Measurements from ENCODE around the gene AKR1D1. TPM values are rescaled to one million over a fixed set of nuclear protein-coding genes. Genes with fewer than 3 reads are reported as not detected.
"Not testable (repeated sequence)": the region's sequence is repeated elsewhere in the genome, so short reads cannot be mapped to it uniquely, and the experiment has no call there.

The AKR1D1 gene
- total RNA-seq, 1 donor from 2014 or later = not detected

DNA sequence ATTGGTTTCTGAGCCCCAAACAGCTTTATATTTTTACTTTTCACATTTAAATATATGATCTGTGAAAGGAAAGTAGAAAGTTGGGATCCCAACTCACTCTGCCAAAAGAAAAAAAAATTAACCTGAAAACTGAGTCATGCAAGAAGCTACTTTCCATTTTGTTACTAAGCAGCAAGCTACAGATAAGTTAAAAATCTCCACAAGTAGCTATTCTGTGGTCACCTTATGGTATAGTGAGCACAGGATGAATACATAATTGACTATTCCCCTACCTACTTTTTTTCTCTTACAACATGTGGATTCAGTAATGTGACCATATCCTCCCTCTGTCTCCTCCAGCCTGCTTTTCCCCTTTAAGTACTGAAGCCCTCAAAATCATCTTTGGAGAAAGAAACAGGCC lies 44.1 kb upstream of the AKR1D1 start:
- TF ChIP-seq, protein P1, sequence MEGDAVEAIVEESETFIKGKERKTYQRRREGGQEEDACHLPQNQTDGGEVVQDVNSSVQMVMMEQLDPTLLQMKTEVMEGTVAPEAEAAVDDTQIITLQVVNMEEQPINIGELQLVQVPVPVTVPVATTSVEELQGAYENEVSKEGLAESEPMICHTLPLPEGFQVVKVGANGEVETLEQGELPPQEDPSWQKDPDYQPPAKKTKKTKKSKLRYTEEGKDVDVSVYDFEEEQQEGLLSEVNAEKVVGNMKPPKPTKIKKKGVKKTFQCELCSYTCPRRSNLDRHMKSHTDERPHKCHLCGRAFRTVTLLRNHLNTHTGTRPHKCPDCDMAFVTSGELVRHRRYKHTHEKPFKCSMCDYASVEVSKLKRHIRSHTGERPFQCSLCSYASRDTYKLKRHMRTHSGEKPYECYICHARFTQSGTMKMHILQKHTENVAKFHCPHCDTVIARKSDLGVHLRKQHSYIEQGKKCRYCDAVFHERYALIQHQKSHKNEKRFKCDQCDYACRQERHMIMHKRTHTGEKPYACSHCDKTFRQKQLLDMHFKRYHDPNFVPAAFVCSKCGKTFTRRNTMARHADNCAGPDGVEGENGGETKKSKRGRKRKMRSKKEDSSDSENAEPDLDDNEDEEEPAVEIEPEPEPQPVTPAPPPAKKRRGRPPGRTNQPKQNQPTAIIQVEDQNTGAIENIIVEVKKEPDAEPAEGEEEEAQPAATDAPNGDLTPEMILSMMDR (IDR thresholded peaks at IDR 0.05; ENCODE audit: borderline replicate concordance) = no peak
- no peaks in the 10 kb centered on the region for H3K36me3 ChIP-seq
- DNase-seq = no peak
- peaks cover 9% of the 10 kb centered on the region for H3K9me3 ChIP-seq (replicated peaks)
- no peak overlapping the region for H3K27ac ChIP-seq (replicated peaks)
- H3K4me3 ChIP-seq = no peak overlapping the region
- H3K27me3 ChIP-seq (ENCODE audit: low read depth) = peaks cover 1% of the 10 kb centered on the region
- no peaks in the 10 kb centered on the region for H3K4me1 ChIP-seq
- intact Hi-C loops (cut with micrococcal nuclease) = no loop called here

DNA sequence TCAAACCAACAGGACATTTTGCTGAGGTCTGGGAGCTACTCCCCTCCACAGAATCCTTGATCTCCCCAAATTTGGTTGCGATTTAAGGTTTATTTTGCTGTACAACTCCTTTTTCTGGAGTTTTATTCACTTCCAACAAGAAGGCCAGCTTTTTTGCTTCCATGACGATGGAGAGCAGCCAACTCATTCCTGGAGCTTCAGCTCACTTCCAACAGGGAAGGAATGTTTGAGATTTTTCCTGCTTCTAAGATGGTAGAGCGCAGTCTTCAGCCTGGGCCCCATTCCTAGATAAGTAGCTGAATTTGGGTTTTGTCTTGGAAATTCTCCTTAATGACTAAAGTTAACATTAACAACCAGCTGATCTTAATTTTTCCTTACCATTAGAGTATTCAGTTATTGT lies 43.5 kb upstream of the AKR1D1 start:
- DNase-seq = no peak
- TF ChIP-seq, protein P1 (IDR thresholded peaks at IDR 0.05; ENCODE audit: borderline replicate concordance) = no peak
- Histone ChIP-seq H3K4me3 (no peak overlapping the region), H3K27me3 (ENCODE audit: low read depth) (peaks cover 1% of the 10 kb centered on the region), H3K36me3 (no peaks in the 10 kb centered on the region), H3K4me1 (no peaks in the 10 kb centered on the region), H3K27ac (replicated peaks) (no peak overlapping the region), H3K9me3 (replicated peaks) (peaks cover 9% of the 10 kb centered on the region)
- intact Hi-C loops (cut with micrococcal nuclease) = no loop called here

DNA sequence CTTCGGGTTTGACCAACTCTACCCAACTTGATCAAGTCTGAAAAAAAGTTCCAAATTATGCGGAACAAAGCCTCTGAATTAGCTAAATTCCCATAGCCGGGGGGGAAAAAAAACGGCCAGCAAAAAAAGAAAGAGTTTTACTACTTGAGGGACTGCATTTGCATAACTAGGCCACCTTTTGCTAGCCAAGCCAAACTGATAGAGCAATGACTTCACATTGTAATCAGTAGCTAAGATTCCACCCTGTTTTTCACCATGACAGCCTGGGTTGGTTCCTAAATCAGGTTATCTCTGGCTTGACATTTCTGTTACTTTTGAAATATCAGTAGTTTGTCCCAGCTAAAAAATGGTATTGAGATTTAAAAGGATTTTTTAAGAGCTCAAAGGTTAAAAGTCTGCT lies 43.0 kb upstream of the AKR1D1 start:
- TF ChIP-seq, protein P1 (IDR thresholded peaks at IDR 0.05; ENCODE audit: borderline replicate concordance) = no peak
- intact Hi-C loops (cut with micrococcal nuclease) = no loop called here
- Histone ChIP-seq H3K9me3 (replicated peaks) (peaks cover 9% of the 10 kb centered on the region), H3K27me3 (ENCODE audit: low read depth) (peaks cover 5% of the 10 kb centered on the region), H3K36me3 (no peaks in the 10 kb centered on the region), H3K4me3 (no peak overlapping the region), H3K27ac (replicated peaks) (no peak overlapping the region), H3K4me1 (no peaks in the 10 kb centered on the region)
- DNase-seq = no peak

DNA sequence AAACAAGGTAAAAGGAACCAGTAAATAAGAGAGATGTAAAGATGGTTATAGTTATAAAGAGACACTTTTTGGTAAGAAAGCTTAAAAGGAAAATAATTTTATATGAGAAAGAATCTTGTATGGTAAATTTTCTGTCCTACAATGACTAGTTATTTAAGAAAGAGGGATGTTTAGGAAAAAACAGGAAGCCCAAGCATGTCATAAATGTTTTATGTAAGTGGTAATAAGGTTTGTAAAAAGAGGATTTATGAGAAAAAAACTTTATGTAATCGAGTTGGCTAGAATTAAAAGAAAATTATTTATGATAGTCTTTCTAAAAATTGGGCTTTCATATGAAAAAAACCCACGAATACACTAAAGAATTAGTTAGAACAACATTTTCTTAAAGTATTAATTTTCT lies 40.1 kb upstream of the AKR1D1 start:
- Histone ChIP-seq H3K36me3 (no peaks in the 10 kb centered on the region), H3K4me1 (no peaks in the 10 kb centered on the region), H3K4me3 (no peak overlapping the region), H3K27ac (replicated peaks) (no peak overlapping the region), H3K9me3 (replicated peaks) (peaks cover 15% of the 10 kb centered on the region), H3K27me3 (ENCODE audit: low read depth) (peaks cover 5% of the 10 kb centered on the region)
- intact Hi-C loops (cut with micrococcal nuclease) = no loop called here
- TF ChIP-seq, protein P1 (IDR thresholded peaks at IDR 0.05; ENCODE audit: borderline replicate concordance) = no peak
- no peak for DNase-seq

DNA sequence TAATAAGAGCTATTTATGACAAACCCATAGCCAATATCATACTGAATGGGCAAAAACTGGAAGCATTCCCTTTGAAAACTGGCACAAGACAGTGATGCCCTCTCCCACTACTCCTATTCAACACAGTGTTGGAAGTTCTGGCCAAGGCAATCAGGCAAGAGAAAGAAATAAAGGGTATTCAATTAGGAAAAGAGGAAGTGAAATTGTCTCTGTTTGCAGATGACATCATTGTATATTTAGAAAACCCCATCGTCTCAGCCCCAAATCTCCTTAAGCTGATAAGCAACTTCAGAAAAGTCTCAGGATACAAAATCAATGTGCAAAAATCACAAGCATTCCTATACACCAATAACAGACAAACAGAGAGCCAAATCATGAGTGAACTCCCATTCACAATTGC lies 36.2 kb upstream of the AKR1D1 start:
- H3K4me1 ChIP-seq; H3K4me3 ChIP-seq; intact Hi-C loops (cut with micrococcal nuclease); H3K27me3 ChIP-seq (ENCODE audit: low read depth); DNase-seq; H3K27ac ChIP-seq (replicated peaks); H3K36me3 ChIP-seq: not testable (repeated sequence)
- peaks cover 18% of the 10 kb centered on the region for H3K9me3 ChIP-seq (replicated peaks)

DNA sequence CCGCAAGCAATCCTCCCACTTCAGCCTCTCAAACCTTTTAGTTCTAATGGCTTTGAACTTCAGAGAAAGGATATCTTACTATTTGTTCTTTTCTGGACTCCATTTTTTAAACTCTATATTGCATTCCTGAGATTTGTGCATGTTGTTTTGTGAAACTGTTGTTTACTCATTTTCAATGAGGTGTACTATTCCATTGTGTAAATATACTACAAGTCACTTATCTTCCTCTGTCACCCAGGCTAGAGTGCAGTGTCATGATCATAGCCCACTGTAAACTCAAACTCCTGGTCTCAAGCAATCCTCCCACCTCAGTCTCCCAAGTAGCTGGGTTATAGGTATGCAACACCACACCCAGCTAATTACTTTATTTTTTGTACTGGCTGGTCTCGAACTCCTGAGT lies 31.4 kb upstream of the AKR1D1 start:
- Histone ChIP-seq H3K27ac (replicated peaks) (no peak overlapping the region), H3K36me3 (no peaks in the 10 kb centered on the region), H3K9me3 (replicated peaks) (peaks cover 9% of the 10 kb centered on the region), H3K4me1 (no peaks in the 10 kb centered on the region), H3K4me3 (no peak overlapping the region), H3K27me3 (ENCODE audit: low read depth) (peaks cover 7% of the 10 kb centered on the region)
- no peak for DNase-seq
- intact Hi-C loops (cut with micrococcal nuclease) = no loop called here
- TF ChIP-seq, protein P1 (IDR thresholded peaks at IDR 0.05; ENCODE audit: borderline replicate concordance) = no peak

All from left ventricle myocardium inferior (tissue), 1 donor.